HG03196 (cell line): ENCODE measurements around the gene LIMK2.
"Not testable (repeated sequence)": the region's sequence is repeated elsewhere in the genome, so short reads cannot be mapped to it uniquely, and the experiment has no call there.

Experiments used
- ATAC-seq: cut with Tn5 transposase; IDR thresholded peaks from one replicate; pipeline ENCODE4 v1.9.1; 2021; ENCODE audit not compliant: unreplicated experiment

The LIMK2 gene

GRCh38 chr22:31211862-31212730, at the start of gene LIMK2:
LIMK2 (plus strand) TSS chr22:31212298; CDS start chr22:31212409, 111 bp downstream.
- ATAC-seq, result peak; percentile 76

DNA sequence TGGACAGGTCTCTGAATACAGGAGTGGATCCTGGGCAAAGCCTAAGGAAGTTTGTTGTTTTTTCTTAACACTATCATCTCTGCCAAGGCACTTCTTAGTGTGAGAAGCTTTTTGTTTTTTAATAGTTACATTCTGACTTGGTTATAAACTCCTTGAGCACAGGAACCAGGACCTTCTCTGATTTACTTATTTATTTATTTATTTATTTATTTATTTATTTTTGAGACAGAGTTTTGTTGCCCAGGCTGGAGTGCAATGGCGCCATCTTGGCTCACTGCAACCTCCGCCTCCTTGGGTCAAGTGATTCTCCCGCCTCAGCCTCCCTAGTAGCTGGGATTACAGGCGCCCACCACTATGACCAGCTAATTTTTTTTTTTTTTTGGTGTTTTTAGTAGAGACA, 41.1 kb upstream of the LIMK2 start:
- ATAC-seq, result no peak

- not testable (repeated sequence) for ATAC-seq
Observed at GRCh38 chr22:31171734-31172133, 40.4 kb upstream of the LIMK2 start.

DNA sequence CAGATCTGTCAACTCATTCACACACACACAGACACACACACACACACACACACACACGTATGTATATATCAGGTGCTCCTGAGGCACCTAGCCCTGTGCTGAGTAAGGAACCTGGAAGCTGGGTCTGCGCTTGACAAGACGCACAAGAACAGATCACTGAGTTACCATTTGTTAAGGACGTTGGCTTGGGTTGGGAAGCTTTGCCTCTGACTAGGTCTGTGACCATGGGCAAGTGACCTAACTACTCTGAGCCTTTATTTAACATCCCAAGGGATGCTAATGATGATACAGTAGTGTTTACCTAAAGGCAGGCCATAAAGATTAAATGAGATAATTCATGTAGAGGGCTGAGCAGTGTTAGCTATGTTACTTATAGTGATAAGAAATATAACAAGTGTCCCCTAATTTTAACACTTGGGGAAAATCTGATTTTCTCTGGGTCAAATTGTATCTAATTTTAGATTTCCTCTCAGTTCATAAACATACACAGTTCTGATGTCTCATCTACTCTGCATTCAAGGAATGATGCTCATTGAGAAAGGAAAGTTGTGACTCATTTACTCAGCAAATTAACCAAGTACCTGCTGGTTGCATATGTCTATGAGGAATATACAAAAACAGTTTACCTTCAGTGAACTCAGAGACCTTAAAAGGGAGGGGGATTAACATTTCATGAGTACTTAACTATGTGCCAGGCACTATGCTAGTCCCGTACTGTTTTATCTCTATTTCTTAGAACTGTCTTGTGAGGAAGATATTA, 38.5 kb upstream of the LIMK2 start:
- no peak for ATAC-seq

DNA sequence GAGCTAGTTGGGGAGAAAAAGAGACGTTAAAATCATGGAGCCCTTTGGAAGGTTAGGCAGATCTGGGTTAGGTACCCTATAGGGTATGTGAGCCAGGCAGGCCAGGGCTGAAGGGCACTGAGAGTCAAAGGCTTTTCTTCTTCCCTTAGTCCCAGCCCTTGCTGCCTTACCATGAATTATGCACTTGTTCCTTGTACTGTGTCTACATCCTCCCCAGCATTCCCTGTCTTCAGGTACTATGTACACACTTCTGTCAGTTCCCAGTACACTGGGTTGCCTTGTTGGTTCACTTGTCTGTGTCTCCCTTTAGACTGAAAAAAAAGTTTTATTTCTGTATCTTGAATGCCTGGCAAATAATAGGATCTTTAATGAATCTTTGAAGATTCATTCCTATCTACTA, 35.2 kb upstream of the LIMK2 start:
- no peak for ATAC-seq

DNA sequence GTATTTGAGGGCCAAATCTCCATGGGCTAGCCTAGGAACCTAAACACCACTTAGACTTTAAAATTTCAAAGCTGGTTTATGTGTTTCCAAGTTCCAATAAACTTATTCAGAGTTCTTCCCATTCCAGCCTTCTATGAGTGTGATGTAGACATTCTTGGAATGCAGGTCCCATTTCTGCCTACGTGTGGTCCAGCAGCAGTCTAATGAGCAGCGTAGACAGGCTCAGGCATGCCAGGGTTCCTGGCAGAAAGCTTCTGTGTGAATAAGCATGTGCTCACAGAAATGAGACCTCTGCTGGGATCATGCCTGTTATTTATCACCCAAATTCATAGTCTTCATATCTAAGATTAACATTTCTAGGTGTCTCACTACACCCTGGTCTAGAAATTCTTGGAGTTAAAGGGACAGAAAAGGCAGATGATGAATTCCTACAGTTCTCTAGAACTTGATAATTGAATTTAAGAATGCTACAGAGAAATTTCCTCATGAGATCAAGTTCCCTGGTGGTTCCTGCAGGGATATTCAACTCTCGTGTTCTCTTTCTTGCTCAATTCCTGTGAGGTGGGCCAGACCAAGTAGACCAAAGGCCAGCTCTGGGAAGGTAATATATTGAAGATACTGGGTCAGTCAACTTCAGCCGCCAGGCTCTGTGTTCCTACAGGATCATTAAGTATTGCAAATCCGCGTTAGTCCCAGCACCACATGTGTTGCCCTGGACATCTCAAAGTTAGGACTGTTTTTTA, 34.5 kb upstream of the LIMK2 start:
- no peak for ATAC-seq

GRCh38 chr22:31178859-31179258, 33.2 kb upstream of the LIMK2 start:
- ATAC-seq, result no peak

- no peak for ATAC-seq
Observed at GRCh38 chr22:31179345-31179744, 32.8 kb upstream of the LIMK2 start.

- ATAC-seq, result no peak
Observed at GRCh38 chr22:31184015-31184414, 28.1 kb upstream of the LIMK2 start.

DNA sequence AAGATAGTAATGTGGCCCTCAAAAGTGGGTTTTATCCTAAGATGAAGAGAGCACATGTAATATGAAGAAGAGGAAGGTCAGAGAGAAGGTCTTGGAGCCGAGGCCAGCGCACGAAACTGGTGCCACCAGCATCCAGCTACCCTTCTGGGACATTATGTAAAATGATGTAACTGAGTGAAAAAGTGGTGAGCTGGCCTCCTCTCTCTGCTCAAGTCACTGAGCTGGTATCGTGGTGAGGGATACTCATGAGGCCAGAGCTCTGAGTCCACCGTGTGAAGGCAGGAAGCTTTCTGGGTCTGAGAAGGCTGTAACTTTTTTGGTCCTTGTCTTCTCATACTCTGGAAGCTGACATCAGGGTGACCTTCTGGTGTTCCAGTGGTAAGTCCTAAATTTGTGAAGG, 27.0 kb upstream of the LIMK2 start:
- no peak for ATAC-seq

DNA sequence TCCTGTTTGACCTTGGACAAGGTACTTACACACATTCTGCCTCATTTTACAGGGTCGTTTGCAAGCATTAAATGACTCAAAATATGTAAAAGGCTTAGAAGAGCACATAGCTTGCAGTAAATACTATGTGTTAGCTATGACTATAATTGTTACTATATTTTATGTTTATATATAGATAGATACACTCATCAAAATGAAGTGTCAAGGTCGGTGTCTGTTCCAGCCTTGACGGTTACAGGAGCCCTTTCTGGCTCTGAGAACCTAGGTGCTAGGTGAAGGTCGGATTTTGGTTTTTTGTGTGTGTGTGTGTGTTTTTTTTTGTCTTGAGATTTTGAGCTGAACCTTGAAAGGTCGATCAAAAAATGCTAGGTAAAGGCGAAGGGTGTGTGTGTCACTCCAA, 24.5 kb upstream of the LIMK2 start:
- ATAC-seq, result no peak

DNA sequence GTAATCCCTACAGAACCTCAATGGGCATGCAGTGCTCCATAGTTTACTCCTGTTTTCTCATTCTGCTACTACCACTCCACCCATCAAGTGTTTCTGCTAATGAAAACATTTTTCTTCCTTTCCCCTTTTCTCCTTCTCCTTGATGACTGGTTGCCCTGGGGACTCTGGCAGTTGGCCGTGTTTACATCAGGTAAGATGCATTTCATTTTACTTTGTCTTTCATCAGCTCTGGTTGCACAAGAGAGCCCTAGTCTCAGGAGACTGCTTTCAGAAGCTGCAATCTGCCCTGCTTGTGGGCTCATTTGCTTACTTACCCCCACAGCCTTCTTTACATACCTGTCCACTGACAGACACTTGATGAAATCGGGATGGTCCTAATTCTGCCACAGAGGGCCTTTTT, 19.6 kb upstream of the LIMK2 start:
- ATAC-seq, result no peak

DNA sequence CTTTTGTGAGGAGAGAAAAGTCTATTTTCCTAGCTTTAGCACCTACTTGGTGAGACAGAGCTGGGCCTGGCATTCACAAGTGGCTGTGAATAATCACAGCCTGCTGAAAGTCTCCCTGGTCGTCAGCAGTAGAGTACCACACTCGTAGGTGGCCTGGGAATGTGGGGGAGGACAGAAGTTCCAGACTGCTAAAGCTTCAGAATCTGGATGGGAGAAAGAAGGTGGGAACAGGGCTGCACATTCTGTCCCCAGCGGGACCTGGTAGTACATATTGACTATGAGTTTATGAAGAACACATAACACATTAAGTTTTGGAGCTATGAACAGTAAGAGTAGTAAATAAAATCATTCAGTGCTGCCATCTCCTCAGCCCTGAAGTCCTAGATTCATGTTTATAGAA, 19.0 kb upstream of the LIMK2 start:
- ATAC-seq, result no peak

DNA sequence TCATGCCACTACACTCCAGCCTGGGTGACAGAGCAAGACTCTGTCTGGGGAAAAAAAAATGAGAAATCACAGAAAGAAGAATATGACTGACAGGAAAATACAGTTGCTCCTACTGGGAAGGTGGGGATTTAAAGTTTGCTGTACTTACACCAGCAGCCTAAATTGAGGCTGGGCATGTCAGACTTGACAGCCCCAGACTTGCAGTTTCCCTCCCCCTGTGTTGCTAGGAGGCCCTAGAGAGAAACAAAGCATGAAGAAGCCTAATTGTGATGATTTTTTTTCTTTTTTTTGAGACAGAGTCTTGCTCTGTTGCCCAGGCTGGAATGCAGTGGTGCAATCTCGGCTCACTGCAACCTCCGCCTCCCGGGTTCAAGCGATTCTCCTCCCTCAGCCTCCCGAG, 17.4 kb upstream of the LIMK2 start:
- ATAC-seq, result not testable (repeated sequence)

DNA sequence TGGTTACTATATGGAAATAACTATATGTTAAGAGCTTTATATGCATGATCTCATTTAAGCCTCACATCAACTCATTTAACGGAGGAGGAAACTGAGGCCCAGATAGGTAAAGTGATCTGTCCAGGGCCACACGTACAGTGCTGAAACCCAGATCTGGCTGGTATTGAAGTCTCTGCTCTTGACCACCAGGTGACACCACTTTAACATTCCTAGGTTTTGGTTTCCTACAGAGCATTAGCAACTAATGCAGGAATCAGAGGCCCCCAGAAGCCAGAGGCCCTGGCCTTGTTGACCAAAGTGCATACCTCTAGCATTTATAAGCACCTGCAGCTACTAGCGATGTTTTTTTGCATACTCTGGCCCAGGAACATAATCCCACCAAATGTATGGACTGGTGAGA, 12.9 kb upstream of the LIMK2 start:
- ATAC-seq, result no peak

DNA sequence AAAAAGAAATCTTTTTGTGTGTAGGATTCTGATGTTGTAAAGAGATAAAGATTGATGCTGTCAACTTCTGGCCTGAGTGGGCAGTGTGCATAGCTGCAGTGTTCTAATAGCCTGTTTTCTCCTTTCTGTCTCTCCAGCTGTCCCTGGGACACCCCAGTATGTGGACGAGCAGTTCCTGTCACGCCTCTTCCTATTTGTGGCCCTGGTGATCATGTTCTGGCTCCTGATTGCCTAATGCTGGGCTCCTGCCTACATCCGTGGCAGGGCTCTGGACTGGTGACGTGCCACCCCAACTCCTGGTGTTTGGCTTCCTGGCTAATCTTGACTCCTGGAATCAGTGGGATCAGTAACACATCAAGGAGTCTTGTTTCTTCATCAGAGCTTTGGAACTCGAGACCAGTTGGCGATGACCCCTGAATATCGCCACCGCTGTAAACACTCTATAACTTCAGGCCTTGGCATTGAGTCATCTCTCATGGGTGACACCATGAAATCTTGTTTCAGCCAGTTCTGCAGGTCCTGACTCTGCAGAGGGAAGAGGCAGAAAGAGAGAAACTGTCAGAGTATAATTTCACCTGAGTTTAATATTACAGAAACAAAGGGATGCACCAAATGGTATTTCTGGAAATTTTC, 7.6 kb upstream of the LIMK2 start:
- ATAC-seq, result not testable (repeated sequence)

- ATAC-seq, result not testable (repeated sequence)
Observed at GRCh38 chr22:31205059-31205458, 7.0 kb upstream of the LIMK2 start.

DNA sequence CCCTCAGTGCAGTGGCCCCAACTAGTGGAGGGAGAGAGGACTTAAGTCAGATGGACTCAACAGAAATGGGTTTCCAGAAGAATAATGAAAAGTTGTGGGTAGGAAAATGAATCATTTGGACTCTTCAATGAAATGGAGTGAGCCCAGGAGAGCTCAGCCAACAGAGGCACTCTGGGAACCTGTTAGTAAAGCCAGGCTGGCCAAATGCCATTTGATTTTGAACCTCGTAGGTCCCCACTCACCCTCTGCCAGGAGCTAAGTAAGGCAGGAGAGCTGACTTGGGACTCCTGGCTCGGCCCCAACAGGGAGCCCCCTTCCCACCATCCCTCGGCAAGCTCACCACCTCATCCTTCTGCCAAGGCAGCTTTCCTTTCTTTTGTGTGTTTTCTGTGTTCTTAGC, 5.6 kb upstream of the LIMK2 start:
- ATAC-seq, result not testable (repeated sequence)

- no peak for ATAC-seq
Observed at GRCh38 chr22:31206896-31207687, 5.0 kb upstream of the LIMK2 start.
